GM12891 (cell line): Measurements from ENCODE around the gene KTI12.

Experiments used
- POLR2A ChIP-seq: IDR thresholded peaks from 2 replicates; pipeline ENCODE4 v1.6.1; 2011; ENCODE audit warnings: low read depth, low read length, control low read depth
- POLR2AphosphoS5 ChIP-seq: IDR thresholded peaks from 2 replicates; pipeline ENCODE4 v1.6.1; 2011; ENCODE audit warnings: low read depth, low read length, control low read depth

GRCh38 chr1:52059888-52060287 is 26.3 kb upstream of the KTI12 start:
- TF ChIP-seq POLR2AphosphoS5, result no peak
- no peak for TF ChIP-seq POLR2A
